WTC11 (cell line): ENCODE measurements around the gene ALDH8A1. TPM values are rescaled to one million over a fixed set of nuclear protein-coding genes. Genes with fewer than 3 reads are reported as not detected.
"Not testable (repeated sequence)": the region's sequence is repeated elsewhere in the genome, so short reads cannot be mapped to it uniquely, and the experiment has no call there.

ENCODE experiments used
- ATAC-seq: fragments of 200-7000 bp; cut with Tn5 transposase; 2 replicates; pipeline ENCODE4 v1.10.0; 2021; ENCODE audit warnings: mild to moderate bottlenecking, moderate library complexity
- CTCF ChIA-PET: fragments of 300-600 bp; sonication (Branson Sonifier 250); formaldehyde crosslinking; loops from one replicate; lab custom pipeline; 2021; ENCODE audit warnings: antibody characterized with exemption; lab: Charles Lee
- POLR2A ChIA-PET: fragments of 350-600 bp; sonication (Branson Sonifier 250); formaldehyde crosslinking; loops from one replicate; lab custom pipeline; 2021; ENCODE audit warnings: antibody characterized with exemption; lab: Charles Lee
- DNase-seq: peaks from one replicate; pipeline ENCODE4 v3.0.0; 2021; ENCODE audit warnings: low spot score
- H3K27ac Mint-ChIP-seq: 2 replicates; pipeline ENCODE4 v1.8.0; 2021; ENCODE audit warnings: mixed read lengths
- H3K27me3 Mint-ChIP-seq: 2 replicates; pipeline ENCODE4 v1.8.0; 2021; ENCODE audit warnings: low read depth, mild to moderate bottlenecking, moderate library complexity, mixed read lengths
- H3K36me3 Mint-ChIP-seq: 2 replicates; pipeline ENCODE4 v1.8.0; 2021; ENCODE audit warnings: mixed read lengths
- H3K4me1 Mint-ChIP-seq: 2 replicates; pipeline ENCODE4 v1.8.0; 2022; ENCODE audit warnings: mixed read lengths
- H3K4me3 Mint-ChIP-seq: 2 replicates; pipeline ENCODE4 v1.8.0; 2021; ENCODE audit warnings: mild to moderate bottlenecking, moderate library complexity, mixed read lengths
- H3K9me3 Mint-ChIP-seq: 2 replicates; pipeline ENCODE4 v1.8.0; 2021; ENCODE audit warnings: mixed read lengths
- ESRRA ChIP-seq: sonication (generic); formaldehyde crosslinking; IDR thresholded peaks from 2 replicates; pipeline ENCODE4 v1.8.1; 2022; ENCODE audit warnings: mild to moderate bottlenecking, missing genetic modification reagents, borderline replicate concordance
- NFATC4 ChIP-seq: fragments of 250-450 bp; sonication (Bioruptor Pico); IDR thresholded peaks from 2 replicates; pipeline ENCODE4 v1.9.0; 2021; ENCODE audit warnings: mild to moderate bottlenecking
- NFYB ChIP-seq: sonication (generic); formaldehyde crosslinking; conservative IDR thresholded peaks from 2 replicates; pipeline ENCODE4 v1.8.0; 2022; ENCODE audit warnings: low read depth, missing genetic modification reagents
- NR1H2 ChIP-seq: sonication (generic); formaldehyde crosslinking; IDR thresholded peaks from 2 replicates; pipeline ENCODE4 v1.9.0; 2021; ENCODE audit warnings: mild to moderate bottlenecking, moderate library complexity, missing genetic modification reagents
- NR2C2 ChIP-seq: sonication (generic); formaldehyde crosslinking; IDR thresholded peaks from 2 replicates; pipeline ENCODE4 v1.8.0; 2022; ENCODE audit warnings: mild to moderate bottlenecking, missing genetic modification reagents
- SMAD3 ChIP-seq: sonication (generic); formaldehyde crosslinking; IDR thresholded peaks from 2 replicates; pipeline ENCODE4 v1.8.0; 2022; ENCODE audit warnings: missing genetic modification reagents, mild to moderate bottlenecking, borderline replicate concordance
- ZBTB21 ChIP-seq: sonication (generic); formaldehyde crosslinking; IDR thresholded peaks from 2 replicates; pipeline ENCODE4 v1.8.1; 2023; ENCODE audit warnings: mild to moderate bottlenecking, missing genetic modification reagents, borderline replicate concordance
- ZNF671 ChIP-seq: fragments of 250-450 bp; sonication (Bioruptor Pico); IDR thresholded peaks from 2 replicates; pipeline ENCODE4 v1.8.0; 2021; ENCODE audit warnings: mild to moderate bottlenecking
- total RNA-seq: library from RNA; stranded (reverse); gene quantifications from 3 replicates; pipeline ENCODE4 v1.2.3, GENCODE V29; 2021
- TF ChIP-seq, protein P1 (sequence below): sonication (generic); formaldehyde crosslinking; IDR thresholded peaks from 2 replicates; pipeline ENCODE4 v1.8.0; 2022; ENCODE audit warnings: missing genetic modification reagents
- TF ChIP-seq, protein P2 (sequence below): sonication (generic); formaldehyde crosslinking; IDR thresholded peaks from 2 replicates; pipeline ENCODE4 v1.8.0; 2022; ENCODE audit warnings: mild to moderate bottlenecking, missing genetic modification reagents
- TF ChIP-seq, protein P3 (sequence below): sonication (generic); formaldehyde crosslinking; IDR thresholded peaks from 2 replicates; pipeline ENCODE4 v1.8.1; 2022; ENCODE audit warnings: low read depth, missing genetic modification reagents, borderline replicate concordance
- TF ChIP-seq, protein P4 (sequence below): sonication (generic); formaldehyde crosslinking; IDR thresholded peaks from 2 replicates; pipeline ENCODE4 v1.8.0; 2022; ENCODE audit warnings: mild to moderate bottlenecking, missing genetic modification reagents
- TF ChIP-seq, protein P5 (sequence below): sonication (generic); formaldehyde crosslinking; IDR thresholded peaks from 2 replicates; pipeline ENCODE4 v1.8.0; 2023; ENCODE audit warnings: mild to moderate bottlenecking, missing genetic modification reagents
- TF ChIP-seq, protein P6 (sequence below): sonication (generic); formaldehyde crosslinking; IDR thresholded peaks from 2 replicates; pipeline ENCODE4 v1.8.1; 2023; ENCODE audit warnings: mild to moderate bottlenecking, missing genetic modification reagents

The ALDH8A1 gene
- total RNA-seq, 1 experiment from 2014 or later, result 0.17 TPM

DNA sequence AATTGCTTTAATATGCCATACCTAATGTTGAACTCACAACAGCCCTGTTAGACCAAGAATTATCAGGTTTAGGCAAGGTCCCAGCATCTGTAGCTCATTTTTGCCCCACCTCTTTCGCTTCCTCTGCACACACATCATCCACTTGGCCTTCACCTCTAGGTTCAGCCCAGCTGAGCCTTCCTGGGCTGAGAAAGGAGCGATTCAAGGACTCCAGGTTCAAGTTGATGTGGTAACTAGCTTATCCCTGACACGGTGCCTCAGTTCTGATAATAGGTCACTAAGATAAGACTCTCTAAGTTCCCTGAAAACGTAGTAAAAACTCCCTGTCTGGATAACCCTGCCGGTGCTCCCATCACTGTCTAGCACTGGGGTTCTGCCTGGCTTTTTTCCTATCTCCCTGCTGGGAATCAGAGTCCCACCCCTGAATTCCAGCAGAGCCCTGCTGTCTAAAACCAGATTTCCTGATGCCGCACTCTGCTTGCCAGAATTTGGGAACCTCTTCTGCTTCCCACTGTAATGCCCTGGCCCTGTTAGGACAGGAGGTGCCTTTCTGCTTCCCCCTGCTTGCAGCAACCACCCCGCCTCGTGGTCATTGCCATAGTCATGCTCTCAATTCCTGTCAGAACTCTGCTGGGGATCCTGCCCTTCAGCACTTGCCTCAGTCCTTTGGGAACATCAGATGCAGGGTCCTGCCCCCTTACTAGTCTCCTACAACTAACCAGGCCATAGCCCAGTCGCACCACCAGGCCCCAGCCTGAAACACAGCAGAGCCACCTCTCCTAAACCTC, 47.6 kb downstream of the ALDH8A1 start (continued):
- TF ChIP-seq, protein P1, sequence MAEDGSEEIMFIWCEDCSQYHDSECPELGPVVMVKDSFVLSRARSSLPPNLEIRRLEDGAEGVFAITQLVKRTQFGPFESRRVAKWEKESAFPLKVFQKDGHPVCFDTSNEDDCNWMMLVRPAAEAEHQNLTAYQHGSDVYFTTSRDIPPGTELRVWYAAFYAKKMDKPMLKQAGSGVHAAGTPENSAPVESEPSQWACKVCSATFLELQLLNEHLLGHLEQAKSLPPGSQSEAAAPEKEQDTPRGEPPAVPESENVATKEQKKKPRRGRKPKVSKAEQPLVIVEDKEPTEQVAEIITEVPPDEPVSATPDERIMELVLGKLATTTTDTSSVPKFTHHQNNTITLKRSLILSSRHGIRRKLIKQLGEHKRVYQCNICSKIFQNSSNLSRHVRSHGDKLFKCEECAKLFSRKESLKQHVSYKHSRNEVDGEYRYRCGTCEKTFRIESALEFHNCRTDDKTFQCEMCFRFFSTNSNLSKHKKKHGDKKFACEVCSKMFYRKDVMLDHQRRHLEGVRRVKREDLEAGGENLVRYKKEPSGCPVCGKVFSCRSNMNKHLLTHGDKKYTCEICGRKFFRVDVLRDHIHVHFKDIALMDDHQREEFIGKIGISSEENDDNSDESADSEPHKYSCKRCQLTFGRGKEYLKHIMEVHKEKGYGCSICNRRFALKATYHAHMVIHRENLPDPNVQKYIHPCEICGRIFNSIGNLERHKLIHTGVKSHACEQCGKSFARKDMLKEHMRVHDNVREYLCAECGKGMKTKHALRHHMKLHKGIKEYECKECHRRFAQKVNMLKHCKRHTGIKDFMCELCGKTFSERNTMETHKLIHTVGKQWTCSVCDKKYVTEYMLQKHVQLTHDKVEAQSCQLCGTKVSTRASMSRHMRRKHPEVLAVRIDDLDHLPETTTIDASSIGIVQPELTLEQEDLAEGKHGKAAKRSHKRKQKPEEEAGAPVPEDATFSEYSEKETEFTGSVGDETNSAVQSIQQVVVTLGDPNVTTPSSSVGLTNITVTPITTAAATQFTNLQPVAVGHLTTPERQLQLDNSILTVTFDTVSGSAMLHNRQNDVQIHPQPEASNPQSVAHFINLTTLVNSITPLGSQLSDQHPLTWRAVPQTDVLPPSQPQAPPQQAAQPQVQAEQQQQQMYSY (CRISPR knock-in tag), result no peak
- TF ChIP-seq, all 79 proteins: peak for 0

DNA sequence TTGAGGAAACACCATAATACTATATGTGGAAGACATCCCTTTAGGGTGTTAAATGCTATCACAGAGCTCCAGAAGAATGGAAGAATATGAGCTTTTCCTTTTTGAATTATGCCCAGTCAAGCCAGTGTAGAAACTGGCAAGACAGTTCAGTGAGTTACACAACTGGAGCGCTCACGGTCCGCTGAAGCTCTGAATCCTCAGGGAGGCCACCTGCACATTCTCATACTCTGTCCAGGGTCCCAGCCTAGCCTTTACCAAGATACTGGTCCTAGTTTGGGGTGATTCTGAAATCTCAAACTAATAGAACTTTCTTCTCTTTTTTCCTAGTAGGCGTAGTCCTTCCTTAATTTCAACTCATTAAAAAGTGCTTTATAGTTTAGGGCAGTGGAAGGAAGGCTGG, 51.3 kb downstream of the ALDH8A1 start:
- H3K27me3 Mint-ChIP-seq, result no peaks in the 10 kb centered on the region
- H3K4me1 Mint-ChIP-seq, result no peaks in the 10 kb centered on the region
- CTCF ChIA-PET, result no interaction called here
- no peak for ATAC-seq
- H3K36me3 Mint-ChIP-seq, result no peaks in the 10 kb centered on the region
- H3K4me3 Mint-ChIP-seq, result no peak overlapping the region
- POLR2A ChIA-PET, result no interaction called here
- DNase-seq, result no peak
- no peak overlapping the region for H3K27ac Mint-ChIP-seq
- TF ChIP-seq NFYB (CRISPR knock-in tag) (no peak), NR1H2 (CRISPR knock-in tag) (no peak), SMAD3 (CRISPR knock-in tag) (no peak), ESRRA (no peak), NR2C2 (CRISPR knock-in tag) (no peak), NFATC4 (CRISPR knock-in tag) (no peak), ZBTB21 (CRISPR knock-in tag) (no peak), ZNF671 (no peak)
- TF ChIP-seq, protein P2, sequence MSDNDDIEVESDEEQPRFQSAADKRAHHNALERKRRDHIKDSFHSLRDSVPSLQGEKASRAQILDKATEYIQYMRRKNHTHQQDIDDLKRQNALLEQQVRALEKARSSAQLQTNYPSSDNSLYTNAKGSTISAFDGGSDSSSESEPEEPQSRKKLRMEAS, result no peak
- TF ChIP-seq, protein P3, sequence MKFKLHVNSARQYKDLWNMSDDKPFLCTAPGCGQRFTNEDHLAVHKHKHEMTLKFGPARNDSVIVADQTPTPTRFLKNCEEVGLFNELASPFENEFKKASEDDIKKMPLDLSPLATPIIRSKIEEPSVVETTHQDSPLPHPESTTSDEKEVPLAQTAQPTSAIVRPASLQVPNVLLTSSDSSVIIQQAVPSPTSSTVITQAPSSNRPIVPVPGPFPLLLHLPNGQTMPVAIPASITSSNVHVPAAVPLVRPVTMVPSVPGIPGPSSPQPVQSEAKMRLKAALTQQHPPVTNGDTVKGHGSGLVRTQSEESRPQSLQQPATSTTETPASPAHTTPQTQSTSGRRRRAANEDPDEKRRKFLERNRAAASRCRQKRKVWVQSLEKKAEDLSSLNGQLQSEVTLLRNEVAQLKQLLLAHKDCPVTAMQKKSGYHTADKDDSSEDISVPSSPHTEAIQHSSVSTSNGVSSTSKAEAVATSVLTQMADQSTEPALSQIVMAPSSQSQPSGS (CRISPR knock-in tag), result no peak
- TF ChIP-seq, protein P4, sequence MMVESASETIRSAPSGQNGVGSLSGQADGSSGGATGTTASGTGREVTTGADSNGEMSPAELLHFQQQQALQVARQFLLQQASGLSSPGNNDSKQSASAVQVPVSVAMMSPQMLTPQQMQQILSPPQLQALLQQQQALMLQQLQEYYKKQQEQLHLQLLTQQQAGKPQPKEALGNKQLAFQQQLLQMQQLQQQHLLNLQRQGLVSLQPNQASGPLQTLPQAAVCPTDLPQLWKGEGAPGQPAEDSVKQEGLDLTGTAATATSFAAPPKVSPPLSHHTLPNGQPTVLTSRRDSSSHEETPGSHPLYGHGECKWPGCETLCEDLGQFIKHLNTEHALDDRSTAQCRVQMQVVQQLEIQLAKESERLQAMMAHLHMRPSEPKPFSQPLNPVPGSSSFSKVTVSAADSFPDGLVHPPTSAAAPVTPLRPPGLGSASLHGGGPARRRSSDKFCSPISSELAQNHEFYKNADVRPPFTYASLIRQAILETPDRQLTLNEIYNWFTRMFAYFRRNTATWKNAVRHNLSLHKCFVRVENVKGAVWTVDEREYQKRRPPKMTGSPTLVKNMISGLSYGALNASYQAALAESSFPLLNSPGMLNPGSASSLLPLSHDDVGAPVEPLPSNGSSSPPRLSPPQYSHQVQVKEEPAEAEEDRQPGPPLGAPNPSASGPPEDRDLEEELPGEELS (CRISPR knock-in tag), result no peak
- TF ChIP-seq, protein P5, sequence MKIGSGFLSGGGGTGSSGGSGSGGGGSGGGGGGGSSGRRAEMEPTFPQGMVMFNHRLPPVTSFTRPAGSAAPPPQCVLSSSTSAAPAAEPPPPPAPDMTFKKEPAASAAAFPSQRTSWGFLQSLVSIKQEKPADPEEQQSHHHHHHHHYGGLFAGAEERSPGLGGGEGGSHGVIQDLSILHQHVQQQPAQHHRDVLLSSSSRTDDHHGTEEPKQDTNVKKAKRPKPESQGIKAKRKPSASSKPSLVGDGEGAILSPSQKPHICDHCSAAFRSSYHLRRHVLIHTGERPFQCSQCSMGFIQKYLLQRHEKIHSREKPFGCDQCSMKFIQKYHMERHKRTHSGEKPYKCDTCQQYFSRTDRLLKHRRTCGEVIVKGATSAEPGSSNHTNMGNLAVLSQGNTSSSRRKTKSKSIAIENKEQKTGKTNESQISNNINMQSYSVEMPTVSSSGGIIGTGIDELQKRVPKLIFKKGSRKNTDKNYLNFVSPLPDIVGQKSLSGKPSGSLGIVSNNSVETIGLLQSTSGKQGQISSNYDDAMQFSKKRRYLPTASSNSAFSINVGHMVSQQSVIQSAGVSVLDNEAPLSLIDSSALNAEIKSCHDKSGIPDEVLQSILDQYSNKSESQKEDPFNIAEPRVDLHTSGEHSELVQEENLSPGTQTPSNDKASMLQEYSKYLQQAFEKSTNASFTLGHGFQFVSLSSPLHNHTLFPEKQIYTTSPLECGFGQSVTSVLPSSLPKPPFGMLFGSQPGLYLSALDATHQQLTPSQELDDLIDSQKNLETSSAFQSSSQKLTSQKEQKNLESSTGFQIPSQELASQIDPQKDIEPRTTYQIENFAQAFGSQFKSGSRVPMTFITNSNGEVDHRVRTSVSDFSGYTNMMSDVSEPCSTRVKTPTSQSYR (CRISPR knock-in tag), result no peak
- TF ChIP-seq, protein P6, sequence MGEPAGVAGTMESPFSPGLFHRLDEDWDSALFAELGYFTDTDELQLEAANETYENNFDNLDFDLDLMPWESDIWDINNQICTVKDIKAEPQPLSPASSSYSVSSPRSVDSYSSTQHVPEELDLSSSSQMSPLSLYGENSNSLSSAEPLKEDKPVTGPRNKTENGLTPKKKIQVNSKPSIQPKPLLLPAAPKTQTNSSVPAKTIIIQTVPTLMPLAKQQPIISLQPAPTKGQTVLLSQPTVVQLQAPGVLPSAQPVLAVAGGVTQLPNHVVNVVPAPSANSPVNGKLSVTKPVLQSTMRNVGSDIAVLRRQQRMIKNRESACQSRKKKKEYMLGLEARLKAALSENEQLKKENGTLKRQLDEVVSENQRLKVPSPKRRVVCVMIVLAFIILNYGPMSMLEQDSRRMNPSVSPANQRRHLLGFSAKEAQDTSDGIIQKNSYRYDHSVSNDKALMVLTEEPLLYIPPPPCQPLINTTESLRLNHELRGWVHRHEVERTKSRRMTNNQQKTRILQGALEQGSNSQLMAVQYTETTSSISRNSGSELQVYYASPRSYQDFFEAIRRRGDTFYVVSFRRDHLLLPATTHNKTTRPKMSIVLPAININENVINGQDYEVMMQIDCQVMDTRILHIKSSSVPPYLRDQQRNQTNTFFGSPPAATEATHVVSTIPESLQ (CRISPR knock-in tag), result no peak
- H3K9me3 Mint-ChIP-seq, result no peaks in the 10 kb centered on the region; the same call in 1 of the 2 replicates

DNA sequence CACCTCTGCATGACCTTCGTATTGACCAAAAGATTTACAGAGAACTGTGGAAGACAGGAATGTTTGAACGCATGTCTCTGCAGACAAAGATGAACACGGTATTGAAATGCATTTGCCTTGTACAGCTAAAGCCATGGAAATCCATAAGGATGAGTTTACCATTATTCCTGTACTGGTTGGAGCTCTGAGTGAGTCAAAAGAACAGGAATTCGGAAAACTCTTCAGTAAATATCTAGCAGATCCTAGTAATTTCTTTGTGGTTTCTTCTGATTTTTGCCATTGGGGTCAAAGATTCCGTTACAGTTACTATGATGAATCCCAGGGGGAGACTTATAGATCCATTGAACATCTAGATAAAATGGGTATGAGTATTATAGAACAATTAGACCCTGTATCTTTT, 51.7 kb downstream of the ALDH8A1 start:
- CTCF ChIA-PET, H3K27ac Mint-ChIP-seq, H3K27me3 Mint-ChIP-seq, H3K4me1 Mint-ChIP-seq, H3K36me3 Mint-ChIP-seq, H3K9me3 Mint-ChIP-seq, DNase-seq, H3K4me3 Mint-ChIP-seq, POLR2A ChIA-PET, ATAC-seq: not testable (repeated sequence)
